Type B pancreatic cell (in vitro differentiated cells): ENCODE data around the gene NLRP9. TPM values are rescaled to one million over a fixed set of nuclear protein-coding genes. Genes with fewer than 3 reads are reported as not detected.

Experiments
- DNase-seq: peaks from one replicate; pipeline ENCODE4 v3.0.0; 2021; ENCODE audit warnings: mixed read lengths; ENCODE audit not compliant: unreplicated experiment; ENCODE audit errors: extremely low spot score
- H3K27ac Mint-ChIP-seq: 2 replicates; pipeline ENCODE4 v1.8.0; 2021; ENCODE audit warnings: mild to moderate bottlenecking, mixed read lengths
- H3K27me3 Mint-ChIP-seq: 2 replicates; pipeline ENCODE4 v1.8.0; 2021; ENCODE audit warnings: mixed read lengths
- H3K36me3 Mint-ChIP-seq: 2 replicates; pipeline ENCODE4 v1.8.0; 2021; ENCODE audit warnings: mixed read lengths
- H3K4me1 Mint-ChIP-seq: one replicate; pipeline ENCODE4 v1.8.0; 2021; ENCODE audit warnings: mixed read lengths; ENCODE audit not compliant: unreplicated experiment
- H3K4me3 Mint-ChIP-seq: 2 replicates; pipeline ENCODE4 v1.8.0; 2021; ENCODE audit warnings: mild to moderate bottlenecking, mixed read lengths
- H3K9me3 Mint-ChIP-seq: 2 replicates; pipeline ENCODE4 v1.8.0; 2021; ENCODE audit warnings: mixed read lengths
- CTCF ChIP-seq: fragments of 200-600 bp; sonication (generic); conservative IDR thresholded peaks from 2 replicates; pipeline ENCODE4 v1.5.0; 2021; ENCODE audit warnings: antibody characterized with exemption, mild to moderate bottlenecking
- total RNA-seq: library from RNA; stranded (reverse); gene quantifications from 2 replicates; pipeline ENCODE4 v1.2.1, GENCODE V29; 2021; ENCODE audit warnings: low replicate concordance

NLRP9 gene
- total RNA-seq, 1 donor from 2014 or later = not detected

GRCh38 chr19:55694656-55695491 lies 43.3 kb downstream of the NLRP9 start:
- no peak for DNase-seq
- TF ChIP-seq CTCF = no peak

GRCh38 chr19:55694241-55694655 lies 44.0 kb downstream of the NLRP9 start:
- H3K36me3 Mint-ChIP-seq = peaks cover 2% of the 10 kb centered on the region
- H3K27ac Mint-ChIP-seq = no peak overlapping the region
- H3K9me3 Mint-ChIP-seq = no peaks in the 10 kb centered on the region

More at GRCh38 chr19:55694656-55695491, 43.3 kb downstream of the NLRP9 start:
- Mint-ChIP-seq H3K27me3 (no peaks in the 10 kb centered on the region), H3K4me3 (no peak overlapping the region), H3K27ac (no peak overlapping the region), H3K36me3 (peaks cover 5% of the 10 kb centered on the region), H3K9me3 (no peaks in the 10 kb centered on the region), H3K4me1 (no peaks in the 10 kb centered on the region)

GRCh38 chr19:55693336-55693974 lies 44.7 kb downstream of the NLRP9 start:
- no peaks in the 10 kb centered on the region for H3K36me3 Mint-ChIP-seq
- no peak overlapping the region for H3K4me3 Mint-ChIP-seq
- no peaks in the 10 kb centered on the region for H3K27me3 Mint-ChIP-seq
- no peak overlapping the region for H3K27ac Mint-ChIP-seq
- TF ChIP-seq CTCF = no peak
- DNase-seq = no peak
- H3K4me1 Mint-ChIP-seq = no peaks in the 10 kb centered on the region
- H3K9me3 Mint-ChIP-seq = no peaks in the 10 kb centered on the region

More at GRCh38 chr19:55694241-55694655, 44.0 kb downstream of the NLRP9 start:
- no peak for DNase-seq
- Mint-ChIP-seq H3K27me3 (no peaks in the 10 kb centered on the region), H3K4me3 (no peak overlapping the region), H3K4me1 (no peaks in the 10 kb centered on the region)
- no peak for TF ChIP-seq CTCF

- TF ChIP-seq CTCF = no peak
These were observed 45.5 kb downstream of the NLRP9 start for GRCh38 chr19:55692681-55693081.

GRCh38 chr19:55691561-55692481 lies 46.4 kb downstream of the NLRP9 start:
- TF ChIP-seq CTCF = no peak

More at GRCh38 chr19:55692681-55693081, 45.5 kb downstream of the NLRP9 start:
- Mint-ChIP-seq H3K4me1 (no peaks in the 10 kb centered on the region), H3K36me3 (no peaks in the 10 kb centered on the region), H3K9me3 (no peaks in the 10 kb centered on the region), H3K27me3 (no peaks in the 10 kb centered on the region), H3K27ac (no peak overlapping the region), H3K4me3 (no peak overlapping the region)
- DNase-seq = no peak

More at GRCh38 chr19:55691561-55692481, 46.4 kb downstream of the NLRP9 start:
- H3K27ac Mint-ChIP-seq = no peak overlapping the region
- H3K4me1 Mint-ChIP-seq = no peaks in the 10 kb centered on the region
- H3K9me3 Mint-ChIP-seq = no peaks in the 10 kb centered on the region
- DNase-seq = no peak
- no peak overlapping the region for H3K4me3 Mint-ChIP-seq
- H3K36me3 Mint-ChIP-seq = no peaks in the 10 kb centered on the region
- H3K27me3 Mint-ChIP-seq = no peaks in the 10 kb centered on the region
